GM19328 (cell line): ENCODE measurements around the gene CRB3.

Experiments
- ATAC-seq: cut with Tn5 transposase; IDR thresholded peaks from one replicate; pipeline ENCODE4 v1.9.1; 2021; ENCODE audit warnings: mild to moderate bottlenecking, moderate library complexity; ENCODE audit not compliant: unreplicated experiment

The CRB3 gene

GRCh38 chr19:6465663-6466062, 1.6 kb downstream of the CRB3 start:
- no peak for ATAC-seq

- ATAC-seq: no peak
Measured at GRCh38 chr19:6466526-6467248, 2.6 kb downstream of the CRB3 start.

GRCh38 chr19:6467384-6467783, 3.3 kb downstream of the CRB3 start:
- ATAC-seq: no peak

- ATAC-seq: no peak
Measured at GRCh38 chr19:6470173-6470572, 6.1 kb downstream of the CRB3 start.

- ATAC-seq: no peak
Measured at GRCh38 chr19:6471076-6471475, 7.0 kb downstream of the CRB3 start.

- no peak for ATAC-seq
Measured at GRCh38 chr19:6472713-6473112, 8.6 kb downstream of the CRB3 start.

GRCh38 chr19:6473647-6474046, 9.6 kb downstream of the CRB3 start:
- ATAC-seq: no peak

GRCh38 chr19:6475321-6476108, 11.4 kb downstream of the CRB3 start:
- no peak for ATAC-seq

GRCh38 chr19:6476155-6476895, 12.3 kb downstream of the CRB3 start:
- no peak for ATAC-seq

GRCh38 chr19:6476896-6477431, 12.9 kb downstream of the CRB3 start:
- ATAC-seq: no peak

- ATAC-seq: no peak
Measured at GRCh38 chr19:6478815-6479214, 14.7 kb downstream of the CRB3 start.

GRCh38 chr19:6479836-6480398, 15.8 kb downstream of the CRB3 start:
- no peak for ATAC-seq

- ATAC-seq: no peak
Measured at GRCh38 chr19:6480848-6481415, 16.9 kb downstream of the CRB3 start.

GRCh38 chr19:6481541-6482342, 17.7 kb downstream of the CRB3 start, which contains the start of gene DENND1C:
TSS of gene DENND1C (minus strand) at chr19:6481787. CDS start at chr19:6481695, 92 bp downstream.
- ATAC-seq: peak; percentile 50

GRCh38 chr19:6482343-6482686, 18.2 kb downstream of the CRB3 start:
- ATAC-seq: no peak

GRCh38 chr19:6483235-6483634, 19.2 kb downstream of the CRB3 start:
- no peak for ATAC-seq

GRCh38 chr19:6484230-6484629, 20.2 kb downstream of the CRB3 start:
- no peak for ATAC-seq

- ATAC-seq: no peak
Measured at GRCh38 chr19:6484831-6485230, 20.8 kb downstream of the CRB3 start.

GRCh38 chr19:6489278-6490061, 25.4 kb downstream of the CRB3 start:
- ATAC-seq: peak; percentile 64
